Measurements from ENCODE around the gene RTN4RL1. TPM values are rescaled to one million over a fixed set of nuclear protein-coding genes. Genes with fewer than 3 reads are reported as not detected.
"Not testable (repeated sequence)": the region's sequence is repeated elsewhere in the genome, so short reads cannot be mapped to it uniquely, and the experiment has no call there.

The RTN4RL1 gene
- polyA plus RNA-seq, 4 donors, result 0.69 to 2.2 (median 1.8) TPM

GRCh38 chr17:2028737-2029136, 3.6 kb upstream of the RTN4RL1 start:
- no peak for DNase-seq (ENCODE audit: low read depth in 4 of 4, low spot score in 2 of 4)

DNA sequence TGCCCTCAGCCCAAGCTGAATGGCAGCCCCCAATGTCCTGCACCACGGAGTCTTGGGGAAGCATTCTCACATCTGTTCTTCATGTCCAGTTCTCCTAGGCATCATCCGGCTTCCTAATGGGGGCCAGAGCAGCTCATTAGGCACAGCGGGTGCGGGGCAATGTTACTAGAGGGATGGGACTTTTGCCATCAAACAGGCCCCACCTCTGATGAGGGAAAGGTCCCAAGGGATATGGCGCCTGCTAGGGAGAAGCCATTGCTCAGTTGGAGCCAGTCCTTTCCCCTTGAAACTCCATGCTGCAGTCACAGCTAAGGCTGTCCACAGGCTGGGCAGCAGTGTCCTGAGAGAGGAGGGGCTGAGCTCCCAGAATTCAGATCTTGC, 3.1 kb upstream of the RTN4RL1 start:
- DNase-seq (ENCODE audit: low read depth in 4 of 4, low spot score in 2 of 4), result no peak

DNA sequence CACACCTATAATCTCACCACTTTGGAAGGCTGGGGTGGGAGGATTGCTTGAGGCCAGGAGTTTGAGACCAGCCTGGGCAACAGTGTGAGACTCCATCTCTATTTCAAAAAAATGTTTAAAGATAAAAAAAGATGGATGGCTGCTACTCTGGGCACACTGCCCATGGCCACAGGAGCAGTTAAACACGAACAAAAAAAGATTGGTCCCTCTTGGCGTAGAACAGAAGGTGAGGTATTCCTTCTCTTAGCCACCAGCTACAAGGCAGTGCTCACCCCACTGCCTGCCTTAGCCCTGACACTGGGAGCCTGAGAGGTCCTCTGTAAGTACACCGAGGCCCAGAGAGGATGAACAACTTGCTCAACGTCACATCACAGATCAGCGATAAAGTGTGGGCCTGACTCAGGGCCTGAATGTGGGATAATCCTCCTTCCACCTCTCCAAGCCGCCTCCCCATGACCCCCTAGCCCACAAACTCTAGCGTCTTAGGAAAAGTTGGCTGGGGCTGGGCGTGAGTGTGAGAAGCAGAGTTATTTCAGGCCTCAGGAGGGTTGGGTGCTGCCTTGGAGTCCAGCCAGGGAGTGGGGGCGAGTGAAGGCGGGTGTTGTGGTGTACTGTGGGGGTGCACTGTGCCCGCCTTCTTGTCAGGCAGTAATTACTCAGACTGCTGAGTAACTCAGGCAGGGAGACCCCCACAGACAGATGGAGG, 2.5 kb upstream of the RTN4RL1 start:
- DNase-seq (ENCODE audit: low read depth in 4 of 4, low spot score in 2 of 4), result no peak

DNA sequence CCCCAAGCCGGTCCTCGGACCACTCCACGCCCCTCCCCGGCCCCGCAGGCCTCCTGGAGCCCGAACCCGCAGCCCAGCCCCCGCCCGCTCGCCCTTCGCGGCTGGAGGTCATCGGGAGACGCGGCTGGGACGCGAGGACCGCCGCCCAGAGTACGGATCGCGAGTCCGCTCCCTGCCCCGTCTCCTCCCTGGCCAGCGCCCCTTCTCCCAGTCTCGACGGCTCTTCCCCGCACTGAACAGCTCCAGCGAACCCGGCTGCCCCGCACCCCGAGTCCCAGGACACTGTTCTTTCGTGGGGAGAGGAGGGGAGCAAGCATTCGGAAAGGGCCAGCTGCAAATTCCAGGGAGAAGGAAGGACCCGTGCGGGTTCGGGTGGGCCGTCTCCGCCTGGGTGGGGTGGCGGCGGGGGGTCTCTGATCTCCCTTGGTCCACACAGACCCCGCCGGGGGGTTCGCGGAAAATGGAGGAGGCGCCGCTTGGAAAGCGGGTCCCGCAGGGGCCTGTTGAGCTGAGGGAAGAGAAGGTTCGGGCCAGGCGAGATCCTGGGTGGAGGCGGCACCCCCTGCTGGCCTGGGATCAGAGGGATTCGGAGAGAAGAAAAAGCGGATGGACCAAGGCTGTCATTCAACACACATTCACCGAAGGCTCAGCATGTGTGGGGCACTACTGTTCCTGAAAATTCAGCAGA, 632 bp upstream of the RTN4RL1 start:
- DNase-seq (ENCODE audit: low read depth in 4 of 4, low spot score in 2 of 4), result no peak

DNA sequence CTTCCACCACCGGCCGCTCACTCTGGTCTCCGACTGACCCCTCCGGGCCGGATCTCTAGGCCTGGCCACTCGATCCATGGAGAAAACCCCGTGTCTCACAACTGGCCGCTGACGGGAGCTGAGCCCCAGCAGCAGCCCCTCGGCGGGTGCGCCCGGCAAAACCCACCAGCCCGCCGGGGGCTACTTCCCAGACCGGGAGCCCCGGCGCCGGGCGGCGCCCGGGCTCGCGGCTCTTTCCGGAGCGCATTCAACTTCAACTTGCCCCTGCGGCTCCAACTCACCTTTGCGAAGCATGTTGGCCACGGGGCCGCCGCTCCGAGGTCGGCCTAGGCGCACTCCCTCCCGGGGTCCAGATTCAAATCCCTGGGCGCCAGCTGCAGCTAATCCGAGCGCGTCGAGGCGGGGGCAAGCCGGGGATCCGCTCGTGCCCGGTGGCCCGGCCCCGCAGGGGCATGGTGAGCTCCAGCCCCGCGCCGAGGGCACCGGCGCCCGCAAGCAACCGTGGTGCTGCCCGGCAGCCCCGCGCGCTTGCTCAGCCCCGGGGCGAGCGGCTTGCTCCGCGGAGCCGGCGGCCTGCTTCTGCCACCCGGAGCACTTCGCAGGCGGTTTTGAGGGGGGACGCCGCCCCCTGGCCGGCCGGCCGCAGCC, 438 bp downstream of the RTN4RL1 start:
- no peak for DNase-seq (ENCODE audit: low read depth in 4 of 4, low spot score in 2 of 4)

DNA sequence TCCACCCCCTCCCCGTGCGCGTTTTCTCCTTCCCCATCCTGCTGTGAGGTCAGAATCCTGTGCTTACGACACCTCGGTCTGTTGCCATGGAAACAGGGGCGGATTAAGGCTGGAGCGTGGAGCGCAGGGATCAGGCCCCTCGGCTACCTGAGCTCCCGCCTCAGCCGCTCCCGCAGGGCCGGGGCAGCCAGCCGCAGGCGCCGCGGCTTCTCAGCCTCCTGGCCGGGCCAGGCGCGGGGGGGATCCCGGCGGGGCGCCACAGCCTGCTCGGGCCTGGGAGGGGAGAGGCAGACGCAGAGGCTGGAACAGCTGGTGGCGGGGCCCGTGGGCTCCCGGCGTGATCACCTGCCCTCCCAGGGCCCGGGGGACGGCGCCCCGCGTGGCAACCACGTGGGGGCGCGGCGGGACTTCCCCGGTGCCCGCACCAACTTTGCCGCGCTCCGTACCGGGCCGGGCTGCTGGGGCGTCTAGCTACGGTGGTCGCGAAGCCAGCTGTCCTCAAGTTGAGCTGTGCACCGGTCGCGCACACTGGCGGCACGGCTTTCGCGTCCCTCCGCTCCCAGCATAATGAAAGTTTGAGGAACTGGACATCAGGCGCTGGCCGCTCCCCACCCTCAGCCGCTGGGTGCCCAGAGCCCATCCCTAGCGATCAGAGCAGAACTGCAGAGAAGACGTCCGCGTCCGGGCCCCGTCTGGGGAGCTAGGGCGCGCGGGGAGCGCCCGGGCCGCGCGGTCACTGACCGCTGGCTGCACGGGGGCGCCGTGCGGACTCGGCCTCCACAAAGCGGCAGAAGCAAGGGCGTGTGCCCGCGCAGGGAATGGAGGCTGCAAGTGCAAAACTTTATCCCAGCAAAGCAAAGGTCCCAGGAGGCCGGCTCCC, 1.2 kb downstream of the RTN4RL1 start:
- DNase-seq (ENCODE audit: low read depth in 4 of 4, low spot score in 2 of 4), result no peak

- no peak for DNase-seq (ENCODE audit: low read depth in 4 of 4, low spot score in 2 of 4)
Measured at GRCh38 chr17:2023256-2023655, 1.9 kb downstream of the RTN4RL1 start.

- no peak for DNase-seq (ENCODE audit: low read depth in 4 of 4, low spot score in 2 of 4)
Measured at GRCh38 chr17:2022647-2023240, 2.4 kb downstream of the RTN4RL1 start.

- DNase-seq (ENCODE audit: low read depth in 4 of 4, low spot score in 2 of 4), result no peak
Measured at GRCh38 chr17:2020721-2021120, 4.4 kb downstream of the RTN4RL1 start.

DNA sequence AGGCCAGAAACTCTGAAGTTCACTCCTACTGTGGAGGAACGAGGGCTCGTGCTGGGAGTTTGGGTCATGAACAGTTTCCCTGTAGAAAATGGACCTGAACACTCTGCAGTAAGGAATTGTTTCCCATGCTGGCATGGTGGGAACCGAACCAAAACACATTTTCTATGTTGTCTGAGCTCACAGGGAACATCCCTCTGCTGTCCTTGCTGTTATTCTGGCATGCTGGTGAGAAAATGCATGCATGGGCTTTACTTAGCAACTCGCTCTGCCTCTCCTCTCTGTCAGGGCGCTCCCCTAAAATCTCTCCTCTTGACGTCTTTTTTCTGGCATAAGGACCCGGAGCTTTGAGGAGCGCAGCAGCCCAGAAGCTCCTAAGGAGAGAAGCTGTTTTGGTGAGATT, 5.4 kb downstream of the RTN4RL1 start:
- DNase-seq (ENCODE audit: low read depth in 4 of 4, low spot score in 2 of 4), result no peak

DNA sequence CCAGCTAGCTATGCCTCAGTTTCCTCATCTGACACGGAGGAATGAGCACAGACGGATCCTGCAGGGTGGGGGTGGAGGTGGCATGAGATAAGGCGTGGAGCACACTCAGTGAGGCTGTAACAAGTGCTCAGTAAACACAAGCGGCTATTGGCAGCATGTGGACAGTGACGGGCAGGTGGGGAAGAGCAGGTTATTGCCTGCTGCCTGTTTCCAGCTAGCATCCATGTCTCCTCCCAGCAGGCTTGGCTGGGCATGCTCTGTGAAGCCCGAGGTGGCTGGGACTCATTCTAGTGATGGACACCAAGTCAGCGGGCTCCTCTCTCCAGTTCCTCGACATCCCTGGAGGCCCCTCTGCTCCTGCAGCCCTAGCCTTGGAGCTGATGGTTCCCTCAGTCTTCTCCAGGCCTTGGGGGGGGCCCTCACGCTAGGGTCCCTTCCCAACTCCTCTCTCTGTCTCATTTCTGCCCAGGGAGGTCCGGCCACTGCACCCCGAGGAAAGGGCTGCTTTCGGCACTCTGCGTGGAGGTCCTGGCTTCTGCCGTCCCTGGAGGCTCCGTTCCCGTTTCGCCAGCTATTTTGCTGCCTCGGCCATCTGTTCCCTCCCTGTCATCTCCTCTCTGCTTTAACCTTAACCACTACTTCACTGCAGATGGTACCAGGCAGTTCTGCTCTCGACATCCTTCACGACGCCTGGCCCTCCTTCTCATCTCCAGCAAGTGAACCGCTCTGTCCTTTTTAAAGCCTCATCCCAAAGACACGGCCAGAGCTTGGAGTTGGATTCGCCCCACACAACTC, 6.2 kb downstream of the RTN4RL1 start:
- DNase-seq (ENCODE audit: low read depth in 4 of 4, low spot score in 2 of 4), result no peak

DNA sequence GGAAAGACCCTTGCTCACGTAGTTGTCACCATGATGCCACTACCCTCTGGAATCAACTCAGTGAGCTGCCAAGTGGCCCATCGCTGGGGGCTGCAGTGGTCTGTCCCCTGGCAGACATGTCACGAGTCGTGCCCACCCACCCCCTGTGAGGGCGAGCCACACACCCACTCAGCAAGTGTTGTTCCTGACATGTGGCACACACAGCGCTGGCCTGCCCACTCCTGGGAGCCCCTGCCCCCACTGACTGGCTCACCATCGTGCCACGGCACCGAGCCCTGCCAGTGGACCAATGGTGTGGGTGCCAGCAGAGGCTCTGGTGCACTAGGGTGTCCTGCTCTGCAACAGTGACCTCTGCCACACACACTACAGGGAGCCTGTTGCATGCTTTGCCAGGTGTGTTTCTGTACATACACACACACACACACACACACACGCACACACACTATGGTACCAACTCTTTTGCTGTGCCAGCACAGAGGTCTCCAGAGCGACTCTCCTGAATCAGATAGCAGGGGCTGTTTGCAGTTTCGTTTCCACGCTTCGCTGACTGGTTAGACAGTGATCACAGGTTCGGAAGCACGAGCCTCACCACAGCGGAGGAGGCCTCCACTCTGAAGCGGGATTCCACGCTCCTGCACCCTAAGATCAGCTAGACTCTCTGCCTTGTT, 7.7 kb downstream of the RTN4RL1 start:
- DNase-seq (ENCODE audit: low read depth in 4 of 4, low spot score in 2 of 4), result no peak

- no peak for DNase-seq (ENCODE audit: low read depth in 4 of 4, low spot score in 2 of 4)
Measured at GRCh38 chr17:2016494-2016893, 8.6 kb downstream of the RTN4RL1 start.

DNA sequence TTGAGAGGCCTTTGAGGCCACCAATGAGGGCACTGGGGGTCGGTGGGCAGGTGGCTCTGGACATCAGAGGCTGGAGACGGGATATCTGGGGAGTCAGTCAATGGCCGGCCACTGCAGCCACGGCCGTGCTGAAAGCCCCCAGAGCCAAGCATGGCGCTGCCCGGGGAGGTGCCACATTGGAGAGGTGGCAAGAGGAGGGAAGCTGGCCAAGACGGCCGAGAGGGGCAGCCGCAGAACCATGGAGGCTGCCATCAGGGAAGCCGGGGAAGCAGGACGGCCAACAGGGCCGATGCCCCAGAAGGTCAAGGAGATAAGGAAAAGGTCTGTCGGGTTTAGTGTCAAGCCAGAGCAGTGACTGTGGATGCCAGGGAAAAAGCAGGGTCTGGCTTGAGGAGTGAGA, 9.8 kb downstream of the RTN4RL1 start:
- DNase-seq (ENCODE audit: low read depth in 4 of 4, low spot score in 2 of 4), result no peak

DNA sequence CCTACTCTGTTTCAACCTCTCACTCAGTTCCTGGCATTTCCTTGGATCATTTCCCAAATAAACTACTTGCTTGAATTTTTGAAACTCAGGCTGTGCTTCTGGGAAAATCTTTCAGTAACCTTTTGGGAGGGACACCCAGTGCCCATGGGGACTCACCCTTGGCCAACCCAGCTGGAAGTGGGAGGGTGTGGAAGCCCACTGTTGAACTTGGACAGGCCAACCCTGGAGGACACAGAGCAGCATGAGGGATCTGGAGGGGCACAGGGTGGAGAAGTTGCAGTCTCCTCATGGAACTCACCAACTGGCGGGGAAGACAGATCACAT, 11.2 kb downstream of the RTN4RL1 start:
- no peak for DNase-seq (ENCODE audit: low read depth in 4 of 4, low spot score in 2 of 4)

DNA sequence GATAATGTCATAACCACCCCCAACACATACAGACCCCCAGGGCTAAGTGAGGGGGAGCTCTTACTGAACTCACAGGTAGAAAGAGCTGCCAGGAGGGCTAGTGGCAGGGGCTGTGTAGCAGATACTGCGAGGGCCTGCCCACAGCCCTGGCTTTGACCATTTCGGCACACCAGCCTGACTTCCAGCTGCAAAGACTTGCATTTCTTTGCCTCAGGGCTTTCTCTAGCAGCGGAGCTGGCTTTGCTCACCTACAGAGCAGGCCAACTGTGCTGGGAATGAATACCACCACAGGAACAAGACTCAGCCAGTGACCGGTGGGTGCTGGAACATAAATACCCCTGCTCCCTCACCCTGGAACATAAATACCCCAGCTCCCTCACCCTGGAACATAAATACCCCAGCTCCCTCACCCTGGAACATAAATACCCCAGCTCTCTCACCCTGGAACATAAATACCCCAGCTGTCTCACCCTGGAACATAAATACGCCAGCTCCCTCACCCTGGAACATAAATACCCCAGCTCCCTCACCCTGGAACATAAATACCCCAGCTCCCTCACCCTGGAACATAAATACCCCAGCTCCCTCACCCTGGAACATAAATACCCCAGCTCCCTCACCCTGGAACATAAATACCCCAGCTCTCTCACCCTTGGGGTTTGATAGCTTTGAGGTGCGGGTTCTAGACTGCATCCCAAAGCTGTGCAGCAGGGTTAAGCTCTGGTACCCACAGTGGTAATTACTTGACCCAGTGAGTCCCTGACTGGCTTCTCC, 11.7 kb downstream of the RTN4RL1 start:
- not testable (repeated sequence) for DNase-seq (ENCODE audit: low read depth in 4 of 4, low spot score in 2 of 4)

DNA sequence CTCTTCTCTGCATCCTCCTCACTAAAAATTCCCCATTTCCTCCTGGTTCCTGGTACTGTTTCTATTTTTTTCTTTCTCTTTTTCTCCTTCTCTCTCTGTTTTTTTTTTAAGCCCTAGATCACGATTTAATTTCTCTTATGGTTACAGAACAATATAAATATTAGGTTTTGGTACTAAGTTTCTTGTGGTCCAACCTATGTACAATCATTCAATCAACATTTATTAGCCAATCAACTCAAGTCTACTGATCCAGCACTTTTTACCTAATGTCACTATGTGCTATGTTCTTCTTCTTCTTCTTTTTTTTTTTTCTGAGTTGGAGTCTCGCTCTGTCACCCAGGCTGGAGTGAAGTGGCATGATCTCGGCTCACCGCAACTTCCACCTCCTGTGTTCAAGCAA, 12.6 kb downstream of the RTN4RL1 start:
- no peak for DNase-seq (ENCODE audit: low read depth in 4 of 4, low spot score in 2 of 4)
